ENCODE data around the gene ZFAND5. TPM values are rescaled to one million over a fixed set of nuclear protein-coding genes. Genes with fewer than 3 reads are reported as not detected.

ZFAND5 gene
- total RNA-seq, 1 donor from 2014 or later = 333 TPM

DNA sequence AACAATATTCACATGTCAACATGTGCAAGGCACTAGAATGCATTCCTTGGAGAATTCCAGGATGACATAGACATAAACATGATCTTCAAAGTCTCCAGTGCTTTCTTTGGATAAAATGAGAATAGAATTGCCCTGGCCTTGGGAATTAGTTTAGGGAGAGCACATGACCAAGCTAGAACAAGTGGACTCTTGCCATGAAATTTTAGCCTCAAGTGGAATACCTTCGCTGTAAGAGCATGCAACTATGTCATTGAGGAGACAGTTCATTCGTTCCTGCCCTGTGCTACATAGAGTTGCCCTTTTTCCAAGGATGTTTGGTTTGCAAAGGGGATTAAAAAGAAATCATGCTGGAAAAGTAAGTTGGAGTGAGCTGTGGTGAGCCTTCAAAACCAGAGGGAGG, 42.7 kb downstream of the ZFAND5 start:
- DNase-seq = no peak

DNA sequence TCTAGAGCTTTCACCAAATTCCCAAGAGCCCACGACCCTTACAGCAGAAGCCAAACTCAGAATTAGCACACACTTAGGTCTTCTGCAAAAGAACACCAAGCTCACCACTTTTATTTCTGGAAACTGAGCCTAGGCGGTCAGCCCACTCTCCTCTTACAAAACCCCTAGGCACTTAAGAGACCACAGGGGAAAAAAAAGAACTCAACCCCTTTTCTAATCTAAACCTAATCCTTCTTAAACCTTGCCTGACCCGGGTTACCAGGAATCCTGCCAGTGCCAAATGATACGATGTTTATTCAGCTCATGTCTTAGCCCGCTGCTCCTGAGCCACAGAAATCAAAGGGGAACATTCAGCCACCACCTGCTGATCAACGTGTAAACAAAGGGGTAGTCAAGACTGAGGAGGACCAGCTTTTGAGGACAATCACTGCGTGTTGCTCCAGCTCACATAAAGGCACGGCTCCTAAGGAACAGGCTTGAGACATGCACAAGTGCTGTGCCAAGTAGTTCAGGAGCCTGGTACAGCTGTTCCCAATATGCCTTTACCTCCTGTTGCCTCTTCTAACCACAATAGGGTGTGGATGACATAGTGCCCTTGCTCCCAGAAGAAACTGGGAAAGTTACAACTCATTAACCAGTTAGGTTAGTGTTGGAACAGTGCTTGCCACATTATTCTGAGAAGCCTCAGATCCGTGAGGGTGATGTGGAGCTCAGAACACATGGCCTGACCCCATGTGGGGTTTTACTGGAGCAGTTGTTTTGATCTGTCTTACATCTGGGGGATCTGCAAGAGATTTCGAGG, 49.3 kb downstream of the ZFAND5 start:
- no peak for DNase-seq

DNA sequence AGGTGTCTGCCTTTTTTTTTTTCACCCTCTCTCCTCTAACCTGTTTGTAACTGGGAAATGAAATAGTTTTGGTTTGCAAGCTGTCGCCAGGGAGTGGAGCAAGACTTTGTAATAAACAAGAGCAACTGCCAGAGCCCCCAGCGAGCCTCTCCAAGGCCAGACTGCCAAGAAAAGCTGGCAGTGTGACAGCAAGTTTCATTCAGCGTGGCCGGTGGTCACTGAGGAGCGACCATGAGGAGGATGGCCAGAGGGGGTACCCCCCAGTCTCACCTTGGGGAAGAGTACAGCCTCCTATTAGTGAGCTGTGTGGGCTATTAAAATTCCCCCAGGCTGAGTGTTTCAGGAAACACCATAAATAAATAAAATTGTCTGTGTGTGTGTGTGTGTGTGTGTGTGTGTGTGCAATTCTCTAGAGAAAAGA, 49.9 kb downstream of the ZFAND5 start:
- DNase-seq = peak; percentile 16

DNA sequence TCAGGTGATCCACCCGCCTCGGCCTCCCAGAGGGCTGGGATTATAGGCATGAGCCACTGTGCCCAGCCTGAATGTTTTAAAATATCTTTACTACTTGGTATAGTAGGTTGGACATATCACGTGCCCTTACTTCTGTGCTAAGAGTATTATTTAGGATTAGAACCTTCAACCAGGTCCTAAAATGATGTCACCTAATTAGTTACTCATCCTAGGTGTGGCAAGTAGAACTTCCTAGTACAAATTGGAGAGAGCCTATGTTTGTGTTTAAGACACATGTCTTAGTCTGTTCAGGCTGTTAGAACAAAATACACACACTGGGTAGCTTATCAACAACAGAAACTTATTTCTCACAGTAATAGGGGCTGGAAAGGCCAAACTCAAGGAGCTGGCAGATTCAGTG, 51.5 kb downstream of the ZFAND5 start:
- no peak for DNase-seq

DNA sequence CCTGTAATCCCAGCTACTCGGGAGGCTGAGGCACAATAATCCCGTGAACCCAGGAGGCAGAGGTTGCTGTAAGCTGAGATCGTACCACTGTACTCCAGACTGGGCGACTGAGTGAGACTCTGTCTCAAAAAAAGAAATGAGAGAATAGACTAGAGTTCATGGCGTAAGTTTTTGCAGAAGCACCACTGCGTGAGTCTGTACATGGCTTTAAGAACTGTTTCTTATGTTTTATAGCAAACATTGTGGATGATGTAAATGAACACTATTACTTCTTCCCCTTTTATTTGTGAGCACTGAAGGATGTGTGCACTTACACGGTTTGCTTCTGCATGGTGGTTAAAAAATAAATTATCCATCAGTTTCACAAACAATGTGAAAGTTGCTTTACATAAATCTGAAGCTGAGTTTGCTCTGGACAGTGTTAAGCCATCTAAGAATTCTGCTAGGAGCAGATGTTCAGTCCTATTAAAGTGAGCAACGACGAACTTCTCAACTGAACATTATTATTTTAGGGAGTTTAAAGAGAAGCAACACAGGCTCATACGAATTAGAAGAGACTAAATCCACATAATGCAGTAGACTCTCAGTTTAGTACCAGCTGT, 52.5 kb downstream of the ZFAND5 start:
- DNase-seq = no peak

DNA sequence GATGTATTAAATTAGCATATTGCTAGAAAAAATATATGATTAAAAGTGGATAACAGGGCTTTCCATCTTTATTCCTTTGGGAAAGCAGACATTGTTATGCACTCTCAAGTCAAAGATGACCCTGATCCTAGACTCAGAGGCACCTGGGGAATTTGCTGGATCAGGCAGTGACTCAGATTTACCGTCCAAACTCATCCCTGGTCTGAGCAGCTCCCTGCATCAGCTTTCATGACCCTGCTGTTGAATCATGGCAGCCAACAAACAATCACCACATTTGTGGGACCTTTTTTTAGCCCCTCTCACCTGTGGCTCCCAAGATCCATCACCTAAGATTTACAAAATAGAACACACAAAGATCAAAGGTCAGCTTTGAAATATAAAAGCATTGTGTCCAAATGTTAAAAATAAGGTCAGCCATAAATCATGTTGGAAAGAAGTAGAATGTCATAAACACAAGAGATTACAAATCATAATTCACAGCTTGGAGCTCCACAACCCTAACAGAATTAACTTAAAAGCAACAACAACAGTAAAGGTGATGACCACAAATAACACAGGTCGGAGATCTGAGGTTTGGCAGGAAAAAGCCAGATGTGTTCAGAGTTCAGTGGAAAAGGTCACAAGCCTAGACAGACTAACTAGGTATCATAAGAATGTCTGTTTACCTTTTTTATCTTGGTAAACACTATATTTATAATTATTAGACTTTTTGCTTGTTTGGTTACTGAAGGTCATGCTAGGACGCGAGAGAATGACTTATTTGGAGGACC, 55.5 kb downstream of the ZFAND5 start:
- no peak for DNase-seq

DNA sequence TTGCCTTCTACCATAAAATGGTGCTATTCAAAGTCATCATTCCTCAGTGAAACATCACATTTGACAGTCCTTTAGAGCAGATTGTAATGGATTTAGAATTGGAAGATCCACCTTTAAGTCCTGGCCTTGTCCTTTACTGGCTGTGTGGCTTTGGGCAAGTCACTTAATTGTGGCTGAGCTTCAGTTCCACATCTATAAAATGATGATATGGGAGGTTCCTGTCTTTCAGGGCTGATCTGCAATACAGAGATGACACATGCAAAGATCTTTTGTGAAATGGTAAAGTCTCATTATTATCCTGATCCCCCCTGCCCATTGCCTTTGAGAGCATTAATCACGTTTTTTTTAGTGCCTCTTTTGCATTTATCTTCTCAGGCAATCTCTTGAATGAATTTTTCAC, 58.2 kb downstream of the ZFAND5 start:
- no peak for DNase-seq

DNA sequence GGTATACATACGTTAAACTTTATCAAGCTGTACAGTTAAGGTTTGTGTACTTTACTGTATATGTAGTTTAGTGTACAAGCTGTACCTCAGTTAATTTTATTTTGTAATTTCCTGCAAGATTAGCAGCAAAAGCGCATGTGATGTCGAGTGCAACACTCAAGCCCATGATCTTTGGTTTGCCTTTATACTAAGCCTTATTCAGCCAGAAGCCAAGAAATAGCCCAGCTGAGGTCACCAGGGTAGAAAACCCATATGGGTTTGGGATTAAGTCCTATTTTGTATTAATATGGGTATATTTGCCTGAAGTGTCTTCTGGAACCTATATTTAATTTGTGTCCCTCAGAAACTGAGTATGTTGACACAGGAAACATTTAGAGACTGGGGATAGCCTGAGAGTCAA, 59.3 kb downstream of the ZFAND5 start:
- no peak for DNase-seq

DNA sequence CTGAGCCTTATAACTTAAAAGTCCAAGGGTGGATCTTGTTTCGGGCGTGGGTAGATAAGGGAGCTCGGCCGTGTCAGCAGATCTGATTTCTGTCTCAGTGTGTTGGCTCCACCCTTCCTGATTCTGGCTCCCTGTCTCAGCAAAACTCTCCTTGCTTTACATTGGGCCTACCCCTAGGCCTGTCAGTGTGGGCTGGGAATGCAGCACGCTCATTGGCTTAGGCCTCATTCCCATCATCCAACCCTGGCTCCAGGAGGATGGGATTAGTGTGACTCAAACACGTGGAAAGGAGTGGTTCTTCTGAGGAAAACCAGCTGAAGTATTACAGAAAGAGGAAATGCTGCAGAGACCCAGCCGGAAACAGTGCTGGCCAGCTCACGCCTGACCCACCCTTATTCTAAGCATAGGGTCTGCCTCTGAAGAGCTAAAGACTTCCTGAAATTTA, 59.9 kb downstream of the ZFAND5 start:
- DNase-seq = no peak

DNA sequence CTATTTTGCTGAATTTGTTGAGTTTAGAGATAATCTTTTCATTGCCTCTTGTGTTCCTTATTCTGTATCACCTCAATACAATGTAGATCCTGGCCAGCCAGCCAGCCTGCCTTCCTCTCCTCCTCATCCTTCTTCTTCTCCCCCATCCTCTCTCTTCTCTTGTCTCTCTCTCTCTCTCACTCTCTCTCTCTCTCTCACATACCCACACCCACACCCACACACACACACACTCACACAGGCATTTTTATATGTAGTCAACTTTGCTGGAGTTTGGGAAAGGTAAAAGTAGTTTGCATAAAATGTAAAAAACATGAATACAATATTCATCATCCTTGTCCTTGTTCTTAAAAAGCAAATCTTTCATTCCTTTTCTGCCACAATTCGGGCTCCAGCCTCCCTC, 60.5 kb downstream of the ZFAND5 start:
- DNase-seq = no peak

Other genes with a start within 250 kb of the ZFAND5 start
- 32.8 TPM for gene GDA, start 215.8 kb downstream of the ZFAND5 start, total RNA-seq
- 0.78 TPM for gene TMC1, start 156.4 kb upstream of the ZFAND5 start, total RNA-seq

Measured in occipital lobe (tissue), 2 donors.